Spinal cord (tissue), 10 donors: ENCODE measurements around the gene PFDN6. TPM values are rescaled to one million over a fixed set of nuclear protein-coding genes. Genes with fewer than 3 reads are reported as not detected.
"Not testable (repeated sequence)": the region's sequence is repeated elsewhere in the genome, so short reads cannot be mapped to it uniquely, and the experiment has no call there.

Source experiments
- DNase-seq, 6 donors: peaks; one replicate each; pipeline versions ENCODE4 v3.0.0 to v3.0.0-alpha.2; 2013 to 2015; ENCODE audit warnings: low spot score in 6 of 6, low read depth in 4 of 6
- H3K27ac ChIP-seq: one replicate; pipeline ENCODE4 v1.5.1; 2013; ENCODE audit warnings: low read depth, low read length, control low read depth
- H3K27me3 ChIP-seq: one replicate; pipeline ENCODE4 v1.6.1; 2013; ENCODE audit warnings: low read length; ENCODE audit not compliant: control insufficient read depth, insufficient read depth
- H3K36me3 ChIP-seq: one replicate; pipeline ENCODE4 v1.6.1; 2013; ENCODE audit warnings: low read length; ENCODE audit not compliant: control insufficient read depth, insufficient read depth
- H3K4me1 ChIP-seq: one replicate; pipeline ENCODE4 v1.6.1; 2013; ENCODE audit warnings: low read length; ENCODE audit not compliant: control insufficient read depth, insufficient read depth
- H3K4me3 ChIP-seq: one replicate; pipeline ENCODE4 v1.5.1; 2013; ENCODE audit warnings: low read depth, low read length, control low read depth
- H3K9me3 ChIP-seq: one replicate; pipeline ENCODE4 v1.6.1; 2013; ENCODE audit warnings: low read length; ENCODE audit not compliant: control insufficient read depth, insufficient read depth
- WGBS: methylation state at CpG from one replicate; pipeline ENCODE4 v1.1.5; 2013; ENCODE audit warnings: missing lambda C conversion rate; ENCODE audit not compliant: insufficient coverage; 5-methylcytosine and 5-hydroxymethylcytosine counted together
- polyA plus RNA-seq, 2 donors: library from polyadenylated mRNA; unstranded; fragments of 120-200 nt; gene quantifications; one replicate each; pipeline ENCODE4 v1.2.1, GENCODE V29; 2013; ENCODE audit not compliant: insufficient read length in 2 of 2
- total RNA-seq, 2 donors: library from RNA; depleted of rRNA in 1 of 2; stranded (reverse); fragments of 120-200 nt in 1 of 2; fragments of >200 nt in 1 of 2; gene quantifications; one replicate each; pipeline versions ENCODE4 v1.2.3 to v1.2.4, GENCODE V29; 2013 to 2014
- donor health status: healthy.

Gene PFDN6
- total and polyA plus RNA-seq, 4 donors, result 30.4 to 80.2 (median 66.5) TPM

DNA sequence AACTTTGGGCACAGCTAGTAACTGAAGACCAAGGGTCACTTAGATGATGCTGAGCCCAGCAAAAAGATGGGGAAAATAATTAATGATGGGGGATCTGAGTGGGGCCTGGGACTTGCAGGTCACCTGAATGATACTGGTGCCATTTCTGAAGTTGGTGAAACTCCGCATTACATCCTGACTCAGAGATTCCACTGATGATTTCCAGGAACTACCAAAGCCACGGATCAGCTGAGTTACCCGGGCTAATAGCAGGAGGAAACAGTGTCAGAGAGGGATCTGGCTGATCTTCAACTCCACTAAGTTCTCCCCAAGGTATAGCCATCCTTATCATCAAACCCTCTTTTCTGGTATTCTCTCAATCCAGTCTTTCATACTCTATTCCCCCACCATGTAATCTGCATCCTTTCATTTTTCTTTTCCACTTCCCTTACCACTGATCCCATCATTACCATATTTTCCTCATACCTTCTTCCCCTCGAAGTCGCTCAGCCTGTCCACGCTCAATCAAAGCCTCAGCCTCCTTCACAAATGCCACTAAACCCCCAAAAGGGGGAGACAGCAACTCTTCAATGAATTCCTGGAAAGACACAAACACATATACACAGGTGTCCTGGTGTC lies 37.9 kb upstream of the PFDN6 start:
- Histone ChIP-seq H3K4me3 (no peak overlapping the region), H3K4me1 (peaks cover 19% of the 10 kb centered on the region), H3K9me3 (no peaks in the 10 kb centered on the region), H3K36me3 (peaks cover 21% of the 10 kb centered on the region), H3K27me3 (no peaks in the 10 kb centered on the region), H3K27ac (no peak overlapping the region)
- WGBS, result 95% methylated on average over 6 of the region's 6 CpGs
- DNase-seq, result no peak

DNA sequence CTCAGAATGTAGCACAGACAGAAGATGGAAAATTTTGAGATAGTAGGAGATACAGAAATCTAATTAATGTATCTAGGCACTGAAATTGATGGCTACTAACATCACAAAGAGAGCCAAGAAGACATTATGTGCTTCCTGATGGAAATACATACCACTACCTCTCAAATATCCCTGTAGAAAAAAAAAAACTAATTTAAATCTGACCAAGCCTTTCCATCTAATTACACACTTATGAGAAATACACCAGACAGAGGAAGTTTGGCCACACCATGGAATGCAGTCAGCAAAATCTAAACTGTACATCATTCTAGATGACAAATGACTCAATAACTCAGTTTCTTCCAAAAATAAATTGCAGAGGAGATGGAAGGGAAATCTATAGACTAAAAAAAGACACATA lies 36.6 kb upstream of the PFDN6 start:
- no peak for DNase-seq
- no peak overlapping the region for H3K4me3 ChIP-seq
- no peak overlapping the region for H3K27ac ChIP-seq
- H3K9me3 ChIP-seq, result no peaks in the 10 kb centered on the region
- H3K27me3 ChIP-seq, result no peaks in the 10 kb centered on the region
- H3K4me1 ChIP-seq, result peaks cover 19% of the 10 kb centered on the region
- peaks cover 30% of the 10 kb centered on the region for H3K36me3 ChIP-seq

DNA sequence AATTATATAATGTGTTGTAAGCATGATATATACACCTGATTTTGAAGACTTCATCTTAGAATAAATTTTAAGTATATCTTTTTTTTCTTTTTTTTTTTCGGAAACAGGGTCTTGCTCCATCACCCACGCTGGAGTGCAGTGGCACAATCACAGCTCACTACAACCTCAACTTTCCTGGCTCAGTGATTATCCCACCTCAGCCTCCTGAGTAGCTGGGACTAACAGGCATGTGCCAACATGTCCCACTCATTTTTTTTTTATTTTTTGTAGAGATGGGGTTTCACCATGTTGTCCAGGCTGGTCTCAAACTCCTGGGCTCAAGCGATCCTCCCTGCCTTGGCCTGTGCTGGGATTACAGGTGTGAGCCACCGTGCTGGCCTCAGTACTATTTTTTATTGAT lies 34.8 kb upstream of the PFDN6 start:
- Histone ChIP-seq H3K36me3 (peaks cover 42% of the 10 kb centered on the region), H3K27ac (no peak overlapping the region), H3K9me3 (no peaks in the 10 kb centered on the region), H3K4me3 (no peak overlapping the region), H3K4me1 (peaks cover 5% of the 10 kb centered on the region), H3K27me3 (no peaks in the 10 kb centered on the region)
- no peak for DNase-seq
- no CpG with 5 or more reads among the region's 4 CpGs for whole genome bisulfite sequencing

DNA sequence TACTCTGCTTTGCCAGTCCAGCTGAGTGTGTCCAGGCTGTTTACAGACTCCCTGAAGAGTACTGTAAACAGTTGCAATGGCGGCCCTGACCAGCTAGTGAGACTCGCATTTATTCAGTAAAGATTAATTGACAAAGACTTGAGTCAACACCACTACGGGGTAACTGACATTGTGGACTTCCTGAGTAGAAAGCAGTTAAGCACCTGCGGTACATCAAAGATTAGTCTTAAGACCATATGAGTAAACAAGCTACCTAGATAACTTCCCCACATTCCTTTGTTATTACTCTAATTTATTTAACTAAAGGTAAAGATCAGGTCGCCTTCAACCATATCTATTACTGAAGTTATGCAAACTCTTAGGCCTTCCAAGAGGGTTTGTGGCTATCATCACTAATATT lies 30.4 kb upstream of the PFDN6 start:
- no peak overlapping the region for H3K27ac ChIP-seq
- H3K27me3 ChIP-seq, result no peaks in the 10 kb centered on the region
- H3K4me3 ChIP-seq, result no peak overlapping the region
- DNase-seq, result no peak
- no peaks in the 10 kb centered on the region for H3K9me3 ChIP-seq
- 91% methylated on average over 3 of the region's 5 CpGs for WGBS
- H3K4me1 ChIP-seq, result no peaks in the 10 kb centered on the region
- peaks cover 42% of the 10 kb centered on the region for H3K36me3 ChIP-seq

DNA sequence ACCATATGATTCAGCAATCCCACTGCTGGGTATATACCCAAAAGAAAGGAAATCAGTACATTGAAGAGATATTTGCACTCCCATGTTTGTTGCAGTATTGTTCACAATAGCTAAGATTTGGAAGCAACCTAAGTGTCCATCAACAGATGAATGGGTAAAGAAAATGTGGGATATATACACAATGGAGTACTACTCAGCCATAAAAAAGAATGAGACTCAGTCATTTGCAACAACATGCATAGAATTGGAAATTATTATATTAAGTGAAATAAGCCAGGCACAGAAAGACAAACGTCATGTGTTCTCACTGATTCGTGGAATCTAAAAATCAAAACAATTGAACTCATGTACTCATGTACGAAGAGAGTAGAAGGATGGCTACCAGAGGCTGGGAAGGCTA lies 26.9 kb upstream of the PFDN6 start:
- H3K4me1 ChIP-seq, H3K27me3 ChIP-seq, H3K9me3 ChIP-seq, H3K4me3 ChIP-seq, H3K27ac ChIP-seq, DNase-seq: not testable (repeated sequence)
- peaks cover 64% of the 10 kb centered on the region for H3K36me3 ChIP-seq
- WGBS, result no CpG with 5 or more reads among the region's 3 CpGs

DNA sequence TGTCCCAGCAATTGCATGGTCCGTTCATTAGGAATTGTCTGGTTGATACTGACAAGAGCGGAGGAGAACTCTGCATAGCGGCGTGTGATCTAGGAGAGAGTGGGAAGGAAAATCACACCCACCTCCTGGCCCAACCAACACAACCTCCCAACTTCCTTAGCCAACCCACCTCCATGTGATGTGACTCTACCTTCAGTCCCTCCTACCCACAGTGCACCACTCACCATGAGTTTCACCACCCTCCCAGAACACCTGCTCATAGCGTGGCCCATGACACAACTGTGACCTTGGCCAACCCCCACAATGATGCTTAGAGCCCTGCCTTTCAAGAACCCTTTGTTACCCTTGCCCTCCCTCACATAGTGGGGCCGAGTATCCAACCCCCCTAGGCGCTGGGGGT lies 25.4 kb upstream of the PFDN6 start:
- Histone ChIP-seq H3K4me1 (no peaks in the 10 kb centered on the region), H3K27ac (no peak overlapping the region), H3K4me3 (no peak overlapping the region), H3K9me3 (no peaks in the 10 kb centered on the region), H3K36me3 (peaks cover 65% of the 10 kb centered on the region), H3K27me3 (no peaks in the 10 kb centered on the region)
- no peak for DNase-seq
- 93% methylated on average over 3 of the region's 7 CpGs for WGBS

DNA sequence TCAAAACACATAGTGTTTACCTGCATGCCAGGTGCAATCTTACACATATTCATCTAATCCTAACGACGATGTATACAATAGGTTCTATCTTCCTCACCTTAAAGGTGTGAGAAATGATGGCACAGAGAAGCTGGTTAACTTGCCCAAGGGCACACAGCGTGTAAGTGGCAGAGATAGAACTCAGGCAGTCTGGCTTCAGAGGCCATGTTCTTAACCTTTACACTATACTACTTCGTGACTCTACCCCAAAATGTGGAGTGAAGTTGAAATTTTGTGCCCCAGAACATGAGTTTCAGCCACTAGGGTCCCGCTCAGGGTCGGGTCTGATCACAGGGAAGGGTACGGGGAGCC lies 18.3 kb upstream of the PFDN6 start:
- Histone ChIP-seq H3K27me3 (no peaks in the 10 kb centered on the region), H3K36me3 (peaks cover 57% of the 10 kb centered on the region), H3K9me3 (no peaks in the 10 kb centered on the region), H3K4me3 (peak overlapping the region; percentile 99), H3K4me1 (peaks cover 23% of the 10 kb centered on the region), H3K27ac (peak overlapping the region; percentile 97)
- 0% methylated on average over 3 of the region's 7 CpGs for WGBS
- DNase-seq, result no peak

DNA sequence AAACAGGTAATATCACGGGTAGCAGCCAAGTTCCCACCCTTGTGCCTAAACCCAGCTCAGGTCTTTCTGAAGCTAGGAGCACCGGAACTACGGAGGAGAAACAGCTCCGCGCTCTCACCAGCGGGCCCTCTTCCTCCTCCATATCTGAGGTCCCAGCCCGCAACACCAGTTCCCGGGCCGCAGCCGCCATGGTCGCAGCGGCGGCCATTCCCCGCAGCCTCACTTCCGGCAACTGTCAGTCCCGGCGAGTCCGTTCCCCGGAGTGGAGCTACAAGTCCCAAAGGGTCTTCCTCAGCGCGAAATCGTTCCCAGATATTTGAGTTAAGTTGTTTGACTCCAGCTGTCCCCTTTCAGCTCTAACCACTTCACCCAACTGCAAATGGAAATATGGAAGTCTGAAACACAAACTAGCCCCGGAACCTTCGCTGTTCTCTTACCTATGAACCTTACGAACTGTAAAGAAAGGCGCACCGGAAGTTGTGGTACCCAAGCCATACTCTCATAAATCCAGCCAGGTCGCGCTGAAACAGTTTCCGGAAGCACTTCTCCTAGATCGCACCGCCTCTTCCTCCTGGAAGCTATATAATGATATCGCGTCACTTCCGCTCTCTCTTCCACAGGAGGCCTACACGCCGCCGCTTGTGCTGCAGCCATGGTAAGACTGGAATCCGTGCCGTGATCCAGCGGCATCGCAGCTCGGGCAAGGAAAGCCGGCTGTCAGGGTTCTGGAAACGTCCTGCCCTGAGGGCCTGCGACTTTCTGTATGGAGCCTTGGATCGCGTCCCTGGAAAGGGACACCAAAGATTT lies 17.7 kb upstream of the PFDN6 start, which contains the start of the genes RPS18 and VPS52:
RPS18 (plus strand) TSS at position 608 of the 807 bp plus-strand sequence; CDS start at position 653, 45 bp downstream.
VPS52 (minus strand) TSS at position 409 of the 807 bp plus-strand sequence; CDS start at position 208, 201 bp downstream.
- peaks cover 29% of the 10 kb centered on the region for H3K4me1 ChIP-seq
- no peaks in the 10 kb centered on the region for H3K27me3 ChIP-seq
- peaks cover 55% of the 10 kb centered on the region for H3K36me3 ChIP-seq
- peak within 1 kb of the TSS; percentile 97 for H3K27ac ChIP-seq
- H3K4me3 ChIP-seq, result peak within 1 kb of the TSS; percentile 99
- under 1% methylated on average over 45 of the region's 48 CpGs for WGBS
- peak; percentile 95 to 100 (median 99) for DNase-seq
- no peaks in the 10 kb centered on the region for H3K9me3 ChIP-seq

DNA sequence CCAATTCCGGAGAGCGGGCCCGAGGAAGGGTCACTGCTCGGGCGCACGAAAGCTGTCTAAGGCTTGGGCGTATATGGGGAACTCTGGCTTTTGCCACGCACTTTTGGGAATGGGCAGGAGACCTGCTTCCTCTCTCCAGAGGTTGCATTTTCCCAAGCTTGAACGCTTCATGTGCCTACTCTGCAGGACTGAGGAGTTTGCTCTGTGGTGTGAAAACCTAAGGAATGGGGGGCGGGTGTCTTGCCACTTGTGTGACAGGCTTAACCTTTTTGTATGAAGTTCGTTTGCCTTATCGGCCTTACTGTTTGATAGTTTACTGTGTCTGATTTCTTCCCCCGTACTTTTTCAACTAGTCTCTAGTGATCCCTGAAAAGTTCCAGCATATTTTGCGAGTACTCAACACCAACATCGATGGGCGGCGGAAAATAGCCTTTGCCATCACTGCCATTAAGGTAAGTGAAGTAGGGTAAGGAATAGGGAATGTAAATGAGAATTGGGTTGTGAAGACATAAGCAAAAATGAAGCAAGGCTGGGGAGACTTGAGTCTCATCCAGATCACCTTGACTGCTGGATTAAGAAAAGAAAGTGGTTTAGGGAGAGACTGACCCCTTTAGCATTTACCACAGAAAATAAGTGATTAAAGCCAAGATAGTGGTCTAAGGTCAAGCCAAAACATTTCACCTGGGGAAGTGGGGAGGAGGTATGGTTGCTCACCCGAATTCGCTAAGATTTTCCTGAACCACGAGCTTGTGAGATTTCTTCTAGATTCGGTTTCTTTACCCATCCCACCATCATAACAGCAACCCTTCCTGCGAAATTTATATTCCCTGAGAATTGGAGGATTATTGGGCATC lies 16.9 kb upstream of the PFDN6 start:
- no peaks in the 10 kb centered on the region for H3K27me3 ChIP-seq
- peaks cover 50% of the 10 kb centered on the region for H3K36me3 ChIP-seq
- H3K27ac ChIP-seq, result peak overlapping the region; percentile 97
- 0% methylated on average over 11 of the region's 22 CpGs for WGBS
- H3K9me3 ChIP-seq, result no peaks in the 10 kb centered on the region
- H3K4me3 ChIP-seq, result peak overlapping the region; percentile 99
- peaks cover 35% of the 10 kb centered on the region for H3K4me1 ChIP-seq
- no peak for DNase-seq
